ENCODE data around the gene ST3GAL4.

The ST3GAL4 gene

DNA sequence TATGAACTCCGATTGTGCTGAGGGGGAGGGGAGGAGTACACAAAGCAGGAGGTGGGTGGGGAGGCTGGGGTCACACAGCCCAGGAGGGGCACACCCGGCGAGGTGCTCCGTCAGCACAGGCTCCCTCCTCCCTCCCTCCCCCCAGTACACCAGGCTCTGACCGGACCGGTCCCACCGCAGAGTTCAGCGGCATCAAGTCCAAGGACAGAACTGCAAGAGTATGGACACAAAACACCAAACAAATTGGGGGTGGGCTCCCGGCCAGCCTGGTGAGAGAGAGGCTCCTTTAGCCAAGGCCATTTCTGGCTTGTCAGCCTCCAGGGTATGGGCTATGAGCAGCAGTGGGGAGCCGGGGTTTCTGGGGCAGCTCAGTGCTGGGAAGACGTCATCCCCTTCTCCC lies 68.3 kb downstream of the ST3GAL4 start:
- TF ChIP-seq CTCF (conservative IDR thresholded peaks at IDR 0.05) (no peak), ZFX (IDR thresholded peaks at IDR 0.05) (no peak)

GRCh38 chr11:126424471-126425039 lies 69.1 kb downstream of the ST3GAL4 start:
- TF ChIP-seq ZFX (IDR thresholded peaks at IDR 0.05) (no peak), CTCF (conservative IDR thresholded peaks at IDR 0.05) (no peak)
- H3K27ac ChIP-seq, result no peak overlapping the region

More for the DNA sequence above, 68.3 kb downstream of the ST3GAL4 start:
- H3K27ac ChIP-seq, result no peak overlapping the region

GRCh38 chr11:126426106-126426505 lies 70.6 kb downstream of the ST3GAL4 start:
- H3K27ac ChIP-seq, result no peak overlapping the region
- TF ChIP-seq CTCF (conservative IDR thresholded peaks at IDR 0.05) (no peak), ZFX (IDR thresholded peaks at IDR 0.05) (no peak)

DNA sequence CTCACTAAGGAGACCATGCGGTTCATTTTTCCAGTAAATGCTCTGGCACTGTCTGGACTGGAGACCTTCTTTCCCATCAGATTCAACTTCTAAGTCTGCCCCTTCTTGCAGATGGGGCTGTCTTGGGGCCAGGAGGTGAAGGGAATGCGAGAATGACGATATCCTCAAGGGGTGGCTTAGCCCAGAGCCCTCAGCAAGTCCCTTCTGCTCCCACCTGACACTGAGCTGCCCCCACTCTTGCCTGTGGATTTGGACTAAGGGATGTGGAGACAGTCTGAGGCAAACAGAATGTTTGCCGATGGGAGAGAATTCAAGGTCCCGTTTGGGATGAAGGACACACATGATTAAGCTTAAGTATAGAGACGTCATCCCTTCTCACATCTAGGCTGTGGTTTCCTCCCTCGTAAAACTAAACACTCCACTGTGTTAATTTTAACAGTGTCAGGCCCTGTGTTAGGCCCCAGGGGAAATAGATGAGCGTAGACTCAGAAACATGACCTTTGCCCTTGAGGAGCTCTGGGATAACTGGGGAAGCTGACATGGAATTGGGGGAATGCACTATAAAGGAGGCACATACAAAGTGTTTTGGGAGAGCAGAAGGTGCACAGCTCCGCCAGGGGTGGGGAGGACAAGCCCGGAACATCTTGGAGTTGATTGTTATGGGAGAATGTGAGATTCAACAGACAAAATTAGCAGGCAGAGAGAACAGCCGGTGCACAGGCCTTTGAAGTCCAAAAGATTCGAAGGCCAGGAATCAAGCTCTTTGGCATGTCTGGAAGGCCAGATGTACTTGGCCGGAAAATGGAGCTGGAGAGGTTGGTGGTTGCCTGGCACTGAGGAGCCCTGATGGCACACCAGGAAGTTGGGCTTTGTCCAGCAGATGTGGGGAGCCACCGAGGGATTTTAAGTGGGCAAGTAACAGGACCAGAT lies 71.6 kb downstream of the ST3GAL4 start:
- no peak for TF ChIP-seq CTCF (conservative IDR thresholded peaks at IDR 0.05)
- TF ChIP-seq ZFX (IDR thresholded peaks at IDR 0.05), result no peak
- H3K27ac ChIP-seq, result no peak overlapping the region

- H3K27ac ChIP-seq, result no peak overlapping the region
- TF ChIP-seq ZFX (IDR thresholded peaks at IDR 0.05), result no peak
- no peak for TF ChIP-seq CTCF (conservative IDR thresholded peaks at IDR 0.05)
These were observed 75.3 kb downstream of the ST3GAL4 start for GRCh38 chr11:126430581-126431335.

GRCh38 chr11:126431401-126432064 lies 76.0 kb downstream of the ST3GAL4 start:
- H3K27ac ChIP-seq, result no peak overlapping the region
- TF ChIP-seq ZFX (IDR thresholded peaks at IDR 0.05) (no peak), CTCF (conservative IDR thresholded peaks at IDR 0.05) (no peak)
